Mesendoderm (in vitro differentiated cells): ENCODE measurements around the gene HTD2. TPM values are rescaled to one million over a fixed set of nuclear protein-coding genes. Genes with fewer than 3 reads are reported as not detected.

ENCODE experiments used
- small RNA-seq: library from polyadenylated mRNA; stranded (forward); fragments of <200 nt; extraction: miRNeasy Mini kit (QIAGEN cat#:217004); gene quantifications from one replicate; pipeline ENCODE3, GENCODE V24; 2013; ENCODE audit not compliant: insufficient read depth

The HTD2 gene

Small RNA genes within 50 kb of the gene (small RNA-seq; reads per million reads assigned to genes)
- gene AC098479.1 = not detected
